Activated CD4-positive, alpha-beta memory T cell treated with anti-CD3 and anti-CD28 coated beads for 36 hours (primary cell): ENCODE data around the gene WNT2. TPM values are rescaled to one million over a fixed set of nuclear protein-coding genes. Genes with fewer than 3 reads are reported as not detected.
"Not testable (repeated sequence)": the region's sequence is repeated elsewhere in the genome, so short reads cannot be mapped to it uniquely, and the experiment has no call there.

Source experiments
- CTCF ChIA-PET: fragments of 350-600 bp; sonication (Branson Sonifier 250); formaldehyde crosslinking; loops from one replicate; lab custom pipeline; 2021; ENCODE audit warnings: antibody characterized with exemption, inconsistent platforms; lab: Charles Lee
- POLR2A ChIA-PET: fragments of 350-600 bp; sonication (Branson Sonifier 250); formaldehyde crosslinking; loops from one replicate; lab custom pipeline; 2021; ENCODE audit warnings: antibody characterized with exemption; lab: Charles Lee
- DNase-seq: peaks from one replicate; pipeline ENCODE4 v3.0.0-alpha.2; 2020
- H3K27ac Mint-ChIP-seq: one replicate; pipeline ENCODE4 v1.8.0; 2021; ENCODE audit warnings: mixed read lengths
- H3K27me3 Mint-ChIP-seq: one replicate; pipeline ENCODE4 v1.8.0; 2021; ENCODE audit warnings: mixed read lengths
- H3K36me3 Mint-ChIP-seq: one replicate; pipeline ENCODE4 v1.8.0; 2021; ENCODE audit warnings: mixed read lengths
- H3K4me1 Mint-ChIP-seq: one replicate; pipeline ENCODE4 v1.8.0; 2021; ENCODE audit warnings: low read depth, mixed read lengths
- H3K4me3 Mint-ChIP-seq: one replicate; pipeline ENCODE4 v1.8.0; 2021; ENCODE audit warnings: mild to moderate bottlenecking, mixed read lengths
- H3K9me3 Mint-ChIP-seq: one replicate; pipeline ENCODE4 v1.8.0; 2021; ENCODE audit warnings: mixed read lengths
- intact Hi-C: fragments of 100-400 bp; cut with micrococcal nuclease; formaldehyde crosslinking; loops from one replicate; pipeline ENCODE4 v1.15.1; 2023
- total RNA-seq, 2 experiments: library from RNA; stranded (reverse); gene quantifications; one replicate each; pipeline ENCODE4 v1.2.3, GENCODE V29; 2021

The WNT2 gene
- total RNA-seq, 2 experiments from 2014 or later = not detected

DNA sequence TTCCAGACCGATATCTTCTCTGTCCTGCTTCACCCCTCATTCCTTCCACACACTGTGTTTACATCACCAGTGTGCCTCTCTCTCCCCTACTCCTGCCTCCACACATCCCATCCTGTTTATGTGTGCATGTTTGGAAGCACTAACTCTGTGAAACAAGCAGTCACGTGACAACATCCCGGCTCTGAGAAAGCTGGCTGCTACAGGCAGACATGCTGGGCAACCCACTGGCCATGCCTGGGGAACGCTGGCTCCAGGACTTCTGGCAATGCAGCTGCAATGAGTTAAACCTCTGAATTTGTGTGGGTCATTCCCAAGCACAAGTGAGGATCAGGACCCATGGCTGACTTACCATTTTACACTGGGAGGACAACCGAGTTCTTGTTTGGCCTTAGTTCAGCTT is 74.0 kb downstream of the WNT2 start:
- DNase-seq = no peak
- intact Hi-C loops = no loop called here
- Mint-ChIP-seq H3K4me3 (no peak overlapping the region), H3K9me3 (no peaks in the 10 kb centered on the region), H3K27ac (no peak overlapping the region), H3K4me1 (no peaks in the 10 kb centered on the region), H3K27me3 (peaks cover 1% of the 10 kb centered on the region), H3K36me3 (no peaks in the 10 kb centered on the region)
- POLR2A ChIA-PET = no interaction called here
- CTCF ChIA-PET = no interaction called here

DNA sequence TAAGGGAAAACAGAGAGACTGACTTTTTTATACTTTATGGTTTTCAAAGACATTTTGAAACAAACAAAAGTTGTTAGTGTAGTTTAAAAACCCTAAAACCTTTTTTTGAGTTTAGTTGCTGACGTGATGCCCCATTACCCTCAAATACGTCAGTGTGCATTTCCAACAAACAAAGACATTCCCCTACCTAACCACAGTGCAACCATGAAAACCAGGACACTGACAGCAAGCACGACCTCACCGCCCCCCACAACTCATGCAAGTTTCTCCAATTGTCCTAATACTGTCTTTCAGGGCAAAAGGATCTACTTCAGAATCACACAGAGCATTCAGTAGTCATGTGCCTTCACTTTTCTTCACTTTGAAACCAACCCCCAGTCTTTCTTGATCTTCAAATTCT is 75.0 kb downstream of the WNT2 start:
- POLR2A ChIA-PET = no interaction called here

DNA sequence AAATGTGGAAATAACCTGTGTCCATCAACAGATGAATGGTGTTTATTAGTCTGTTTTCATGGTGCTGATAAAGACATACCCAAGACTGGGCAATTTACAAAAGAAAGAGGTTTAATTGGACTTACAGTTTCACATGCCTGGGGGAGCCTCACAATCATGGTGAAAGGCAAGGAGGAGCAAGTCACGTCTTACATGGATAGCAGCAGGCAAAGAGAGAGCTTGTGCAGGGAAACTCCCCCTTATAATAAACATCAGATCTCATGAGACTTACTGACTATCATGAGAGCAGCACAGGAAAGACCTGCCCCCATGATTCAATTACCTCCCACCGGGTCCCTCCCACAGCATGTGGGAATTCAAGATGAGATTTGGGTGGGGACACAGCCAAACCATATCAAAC is 77.2 kb downstream of the WNT2 start:
- H3K4me1 Mint-ChIP-seq, CTCF ChIA-PET, H3K27me3 Mint-ChIP-seq, H3K4me3 Mint-ChIP-seq, H3K36me3 Mint-ChIP-seq, intact Hi-C loops, H3K27ac Mint-ChIP-seq, POLR2A ChIA-PET, DNase-seq, H3K9me3 Mint-ChIP-seq: not testable (repeated sequence)

More for the DNA sequence above, 75.0 kb downstream of the WNT2 start:
- intact Hi-C loops = no loop called here
- Mint-ChIP-seq H3K36me3 (no peaks in the 10 kb centered on the region), H3K4me1 (no peaks in the 10 kb centered on the region), H3K27me3 (peaks cover 1% of the 10 kb centered on the region), H3K27ac (no peak overlapping the region), H3K4me3 (no peak overlapping the region), H3K9me3 (no peaks in the 10 kb centered on the region)
- CTCF ChIA-PET = no interaction called here
- DNase-seq = no peak

DNA sequence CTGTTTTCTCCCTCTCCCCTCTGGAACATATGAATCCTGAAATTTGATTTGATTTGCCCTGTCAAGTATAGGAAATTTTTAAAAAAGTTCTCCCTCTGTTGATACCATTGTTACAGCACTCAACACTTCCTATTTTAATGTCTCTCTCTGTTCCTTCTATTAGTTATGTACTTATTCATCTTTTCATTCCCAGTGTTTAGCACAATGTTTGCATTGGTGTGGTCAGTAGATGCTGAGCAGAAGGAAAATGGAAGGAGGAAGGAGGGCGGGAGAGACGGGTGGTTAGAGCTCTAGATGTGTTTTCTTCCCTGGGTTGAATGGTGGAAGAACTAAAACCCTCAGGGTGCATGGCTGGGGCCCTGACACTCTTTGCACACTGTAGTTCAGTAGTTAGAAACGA is 79.5 kb downstream of the WNT2 start:
- Mint-ChIP-seq H3K4me1 (no peaks in the 10 kb centered on the region), H3K36me3 (no peaks in the 10 kb centered on the region), H3K9me3 (no peaks in the 10 kb centered on the region), H3K27ac (no peak overlapping the region), H3K4me3 (no peak overlapping the region), H3K27me3 (peaks cover 20% of the 10 kb centered on the region)
- intact Hi-C loops = no loop called here
- DNase-seq = no peak
- ChIA-PET CTCF (interaction anchor here (1.5 kb wide), 1 partner anchor 31 kb away, joined by 4 read pairs; no protein-coding TSS in a partner anchor), POLR2A (no interaction called here)

DNA sequence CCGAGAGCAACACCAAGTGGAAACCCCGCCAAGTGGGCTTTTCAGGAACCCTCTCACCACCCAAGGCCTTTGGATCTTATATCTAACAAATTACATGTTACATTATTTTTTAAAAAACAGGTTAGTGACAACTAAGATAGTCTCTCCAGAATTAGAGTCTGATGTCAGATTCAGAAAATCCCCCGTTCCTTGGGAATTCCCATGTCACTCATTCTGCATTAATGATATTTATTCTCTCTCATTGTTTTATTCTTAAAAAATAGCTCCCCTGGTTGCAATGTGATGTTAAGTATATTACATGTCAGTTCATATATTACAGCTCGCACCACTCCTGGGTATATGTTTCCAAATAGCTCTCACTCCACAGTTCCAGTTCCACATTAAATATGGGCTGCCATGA is 81.8 kb downstream of the WNT2 start:
- no peaks in the 10 kb centered on the region for H3K36me3 Mint-ChIP-seq
- DNase-seq = no peak
- intact Hi-C loops = no loop called here
- no peak overlapping the region for H3K4me3 Mint-ChIP-seq
- no peak overlapping the region for H3K27ac Mint-ChIP-seq
- ChIA-PET CTCF (no interaction called here), POLR2A (no interaction called here)
- H3K27me3 Mint-ChIP-seq = peaks cover 24% of the 10 kb centered on the region
- no peaks in the 10 kb centered on the region for H3K4me1 Mint-ChIP-seq
- no peaks in the 10 kb centered on the region for H3K9me3 Mint-ChIP-seq

DNA sequence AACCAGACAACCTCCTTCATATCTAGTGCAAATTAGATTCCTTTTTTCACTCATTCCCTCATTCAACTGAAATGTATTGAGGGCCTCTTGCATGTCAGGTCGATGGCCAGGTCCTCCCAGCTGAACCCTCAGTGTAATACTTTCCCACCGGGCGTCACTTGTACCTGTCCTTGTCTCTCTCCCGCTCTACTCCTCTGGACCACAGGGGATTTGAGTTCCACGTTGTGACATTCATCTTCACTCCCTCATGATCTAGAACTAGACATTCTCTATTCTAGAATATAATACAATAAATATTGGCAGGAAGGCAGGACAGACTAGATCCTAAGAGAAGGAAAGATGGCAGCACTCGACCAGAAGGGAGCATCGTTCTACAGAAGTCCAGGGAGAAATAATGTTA is 83.9 kb downstream of the WNT2 start:
- Mint-ChIP-seq H3K36me3 (no peaks in the 10 kb centered on the region), H3K27me3 (peaks cover 24% of the 10 kb centered on the region), H3K27ac (no peak overlapping the region), H3K9me3 (no peaks in the 10 kb centered on the region), H3K4me3 (no peak overlapping the region), H3K4me1 (no peaks in the 10 kb centered on the region)
- CTCF ChIA-PET = no interaction called here
- DNase-seq = no peak
- POLR2A ChIA-PET = no interaction called here
- intact Hi-C loops = no loop called here

DNA sequence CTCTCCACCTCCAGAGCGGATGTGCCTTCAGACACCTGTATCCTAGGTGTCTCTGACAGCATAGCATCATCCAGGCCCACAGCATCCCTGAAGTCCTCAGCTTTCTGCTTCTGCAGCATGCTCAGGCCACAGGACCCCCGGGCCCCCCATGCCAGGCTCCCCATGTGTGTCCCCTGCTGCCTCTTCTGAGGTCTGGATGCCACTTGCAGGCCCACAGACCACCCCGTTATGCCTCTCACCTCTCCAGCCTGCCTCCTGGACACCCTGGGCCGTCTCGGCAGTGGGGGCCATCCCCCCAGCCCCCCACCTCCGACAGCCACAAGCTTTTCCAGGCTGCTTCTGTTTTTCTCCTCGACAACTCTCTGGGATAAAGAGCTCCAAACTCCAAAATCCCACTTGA is 84.4 kb downstream of the WNT2 start:
- Mint-ChIP-seq H3K9me3 (no peaks in the 10 kb centered on the region), H3K36me3 (no peaks in the 10 kb centered on the region), H3K27ac (no peak overlapping the region), H3K4me1 (no peaks in the 10 kb centered on the region), H3K4me3 (no peak overlapping the region), H3K27me3 (peaks cover 24% of the 10 kb centered on the region)
- CTCF ChIA-PET = no interaction called here
- POLR2A ChIA-PET = no interaction called here
- no peak for DNase-seq
- intact Hi-C loops = no loop called here

DNA sequence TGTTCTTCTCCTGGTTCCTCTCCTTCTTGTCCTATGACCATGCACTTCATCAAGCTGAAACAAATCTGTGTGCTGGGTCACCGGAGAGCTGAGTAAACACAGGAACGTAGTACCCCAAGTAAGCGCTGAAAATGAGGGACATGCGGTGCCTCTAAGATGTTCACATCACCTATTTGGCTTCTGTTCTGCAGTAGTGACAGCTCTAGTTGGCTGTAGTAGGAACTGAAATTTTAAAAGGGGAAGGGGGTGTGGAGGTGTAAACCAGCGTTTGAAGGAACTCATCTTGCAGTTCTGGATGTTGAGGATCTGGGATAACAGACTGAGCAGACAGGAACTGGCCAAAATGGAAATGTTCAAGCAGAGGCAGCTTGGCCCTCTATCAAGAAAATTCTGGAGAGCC is 85.2 kb downstream of the WNT2 start:
- Mint-ChIP-seq H3K27me3 (peaks cover 23% of the 10 kb centered on the region), H3K4me1 (no peaks in the 10 kb centered on the region), H3K27ac (no peak overlapping the region), H3K4me3 (no peak overlapping the region), H3K9me3 (no peaks in the 10 kb centered on the region), H3K36me3 (no peaks in the 10 kb centered on the region)
- ChIA-PET CTCF (no interaction called here), POLR2A (interaction anchor here (0.5 kb wide), 1 partner anchor 14 kb away, joined by 3 read pairs; no protein-coding TSS in a partner anchor)
- DNase-seq = no peak
- intact Hi-C loops = no loop called here

DNA sequence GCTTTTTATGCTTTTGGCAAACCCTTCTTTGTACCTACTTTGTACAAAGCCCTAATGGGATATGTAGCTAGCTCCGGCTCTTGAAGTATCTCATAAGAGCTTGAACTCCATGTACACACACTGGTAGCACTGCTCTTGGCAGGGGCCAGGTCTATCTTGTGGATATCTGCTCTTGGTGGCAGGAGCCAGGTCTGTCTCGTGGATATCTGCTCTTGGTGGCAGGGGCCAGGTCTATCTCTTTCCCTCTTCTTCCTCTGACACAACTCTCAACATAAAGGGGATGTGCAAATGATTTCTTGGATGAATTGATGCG is 91.9 kb downstream of the WNT2 start:
- H3K9me3 Mint-ChIP-seq = peaks cover 2% of the 10 kb centered on the region
- no peak for DNase-seq
- H3K36me3 Mint-ChIP-seq = no peaks in the 10 kb centered on the region
- no peaks in the 10 kb centered on the region for H3K27me3 Mint-ChIP-seq
- CTCF ChIA-PET = no interaction called here
- no peak overlapping the region for H3K27ac Mint-ChIP-seq
- H3K4me3 Mint-ChIP-seq = no peak overlapping the region
- intact Hi-C loops = no loop called here
- POLR2A ChIA-PET = no interaction called here
- no peaks in the 10 kb centered on the region for H3K4me1 Mint-ChIP-seq

DNA sequence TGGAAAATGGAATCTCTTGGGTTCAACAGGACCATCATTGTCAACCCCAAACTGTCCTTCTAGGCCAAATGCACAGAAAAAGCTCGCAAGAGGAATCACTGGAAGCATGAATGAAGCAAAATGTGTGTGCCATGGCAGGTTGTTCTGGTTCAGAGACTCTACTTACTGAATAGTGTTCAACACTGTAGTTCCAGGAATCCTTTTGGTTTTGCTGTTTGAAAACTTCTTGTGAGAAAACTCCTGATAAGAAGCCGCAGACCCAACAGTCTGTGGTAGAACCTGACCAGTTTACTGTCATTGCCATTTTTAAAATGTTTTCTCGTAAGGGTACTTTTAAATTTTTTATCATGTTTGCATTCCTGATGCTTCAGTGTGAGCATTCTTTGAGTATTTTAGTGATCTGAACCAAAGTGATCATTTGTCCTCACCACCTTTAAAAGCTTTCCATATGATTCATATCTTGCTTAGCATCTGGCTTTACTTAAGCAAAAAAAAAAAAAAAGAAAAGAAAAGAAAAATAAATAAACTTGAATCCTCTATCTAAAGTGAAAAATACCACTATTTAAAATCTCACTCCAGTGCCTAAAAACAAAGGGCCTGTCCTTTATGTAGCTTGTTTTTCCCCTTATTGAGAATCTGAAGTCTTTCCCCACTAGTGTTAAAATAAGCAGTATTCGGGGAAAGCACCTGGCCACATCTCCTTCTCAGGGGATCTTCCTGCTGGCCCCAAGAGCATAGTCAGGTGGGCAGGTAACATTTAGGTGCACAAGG is 92.4 kb downstream of the WNT2 start:
- H3K27me3 Mint-ChIP-seq = no peaks in the 10 kb centered on the region
- no peaks in the 10 kb centered on the region for H3K36me3 Mint-ChIP-seq
- POLR2A ChIA-PET = no interaction called here
- DNase-seq = no peak
- H3K4me3 Mint-ChIP-seq = no peak overlapping the region
- peaks cover 2% of the 10 kb centered on the region for H3K9me3 Mint-ChIP-seq
- no peaks in the 10 kb centered on the region for H3K4me1 Mint-ChIP-seq
- no peak overlapping the region for H3K27ac Mint-ChIP-seq
- CTCF ChIA-PET = no interaction called here
- intact Hi-C loops = no loop called here

DNA sequence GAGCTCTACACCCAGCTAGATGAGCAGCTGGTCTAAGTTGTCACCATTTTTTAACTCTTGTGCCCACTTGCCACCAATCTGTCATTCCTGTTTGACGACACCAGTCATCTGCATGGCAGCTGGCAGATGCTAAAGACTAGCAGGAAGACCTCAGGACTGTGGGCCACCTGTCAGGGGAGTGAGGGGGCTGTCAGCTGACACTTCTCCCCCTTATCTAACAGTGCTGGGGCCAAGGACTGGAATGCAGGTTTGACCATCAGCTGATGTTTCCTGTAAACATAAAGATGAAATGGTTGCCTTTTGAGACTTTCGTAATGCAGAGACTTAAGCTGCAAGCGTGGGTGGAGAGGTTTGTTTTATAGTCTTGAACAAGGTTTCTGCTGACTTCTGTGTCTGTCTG is 93.5 kb downstream of the WNT2 start:
- Mint-ChIP-seq H3K9me3 (peaks cover 2% of the 10 kb centered on the region), H3K4me3 (no peak overlapping the region), H3K27ac (no peak overlapping the region), H3K4me1 (no peaks in the 10 kb centered on the region), H3K27me3 (no peaks in the 10 kb centered on the region), H3K36me3 (no peaks in the 10 kb centered on the region)
- no peak for DNase-seq
- CTCF ChIA-PET = interaction anchor here (1.1 to 1.3 kb wide), 2 partner anchors 16 to 925 kb away, joined by 3 read pairs; no protein-coding TSS in a partner anchor
- intact Hi-C loops = no loop called here
- POLR2A ChIA-PET = no interaction called here

DNA sequence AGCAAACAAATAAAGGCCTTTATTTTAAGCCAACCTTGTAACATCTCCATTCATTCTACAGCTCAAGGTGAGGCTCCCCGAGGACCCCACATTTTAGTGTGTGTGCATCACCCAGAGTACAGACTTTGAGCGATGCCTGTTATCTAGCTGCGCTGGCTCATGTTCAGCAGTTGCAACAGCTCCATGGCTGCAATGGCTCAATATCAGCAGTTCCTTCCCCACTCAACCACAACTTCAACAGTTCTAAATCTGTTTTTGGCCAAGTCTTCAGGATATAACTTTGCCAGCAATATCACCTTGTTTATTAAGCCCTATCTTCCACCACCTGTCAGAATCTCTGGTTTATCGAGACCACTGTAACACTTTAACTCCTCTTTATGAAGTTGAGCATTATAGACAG is 95.8 kb downstream of the WNT2 start:
- H3K9me3 Mint-ChIP-seq = peaks cover 2% of the 10 kb centered on the region
- no peak for DNase-seq
- no peaks in the 10 kb centered on the region for H3K4me1 Mint-ChIP-seq
- POLR2A ChIA-PET = no interaction called here
- CTCF ChIA-PET = no interaction called here
- no peaks in the 10 kb centered on the region for H3K27me3 Mint-ChIP-seq
- no peak overlapping the region for H3K27ac Mint-ChIP-seq
- no peak overlapping the region for H3K4me3 Mint-ChIP-seq
- intact Hi-C loops = no loop called here
- peaks cover 6% of the 10 kb centered on the region for H3K36me3 Mint-ChIP-seq

DNA sequence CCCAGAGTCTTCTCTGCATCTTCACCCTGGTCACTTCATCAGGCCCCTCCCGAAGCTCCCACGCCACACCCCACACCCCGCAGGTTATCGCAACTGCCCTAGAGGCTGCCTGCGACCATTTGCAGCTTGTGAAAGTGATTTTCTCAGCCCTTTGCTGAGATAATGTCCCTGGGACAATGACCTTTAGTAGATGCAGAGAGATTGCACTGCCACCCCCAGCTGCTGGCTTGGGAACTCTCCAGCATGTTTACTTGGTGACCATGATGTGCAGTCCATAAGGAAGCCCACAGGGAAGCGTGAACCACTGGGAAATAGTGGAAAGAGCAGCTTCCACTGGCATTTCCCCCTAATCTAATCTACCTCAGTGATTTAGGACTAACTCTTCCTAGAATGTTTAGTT is 97.3 kb downstream of the WNT2 start:
- Mint-ChIP-seq H3K9me3 (no peaks in the 10 kb centered on the region), H3K4me3 (no peak overlapping the region), H3K27ac (no peak overlapping the region), H3K27me3 (no peaks in the 10 kb centered on the region), H3K36me3 (peaks cover 6% of the 10 kb centered on the region), H3K4me1 (no peaks in the 10 kb centered on the region)
- ChIA-PET POLR2A (no interaction called here), CTCF (no interaction called here)
- no peak for DNase-seq
- intact Hi-C loops = no loop called here
